NCI-H1930 (cell line): ENCODE measurements around the gene KDM4C.

Experiments used
- DNase-seq, 2 experiments: peaks; one replicate each; lab custom pipeline; 2025; lab: John Stamatoyannopoulos, UW

Gene KDM4C

GRCh38 chr9:7097785-7098752, 340.3 kb downstream of the KDM4C start:
- DNase-seq, result no peak

- DNase-seq, result no peak
Observed at GRCh38 chr9:7103367-7103766, 345.6 kb downstream of the KDM4C start.

GRCh38 chr9:7103771-7104170, 346.0 kb downstream of the KDM4C start:
- no peak for DNase-seq

GRCh38 chr9:7104625-7105024, 346.9 kb downstream of the KDM4C start:
- no peak for DNase-seq

GRCh38 chr9:7105095-7105494, 347.3 kb downstream of the KDM4C start:
- no peak for DNase-seq

- DNase-seq, result no peak
Observed at GRCh38 chr9:7108936-7109335, 351.2 kb downstream of the KDM4C start.

- DNase-seq, result no peak
Observed at GRCh38 chr9:7111413-7111812, 353.6 kb downstream of the KDM4C start.

- DNase-seq, result no peak
Observed at GRCh38 chr9:7115606-7116005, 357.8 kb downstream of the KDM4C start.

GRCh38 chr9:7117676-7118561, 360.1 kb downstream of the KDM4C start:
- DNase-seq, result no peak

GRCh38 chr9:7118633-7119032, 360.9 kb downstream of the KDM4C start:
- DNase-seq, result no peak

GRCh38 chr9:7119612-7120011, 361.8 kb downstream of the KDM4C start:
- DNase-seq, result no peak

- DNase-seq, result no peak
Observed at GRCh38 chr9:7121055-7121454, 363.3 kb downstream of the KDM4C start.

GRCh38 chr9:7121664-7122063, 363.9 kb downstream of the KDM4C start:
- DNase-seq, result no peak

GRCh38 chr9:7123743-7124142, 366.0 kb downstream of the KDM4C start:
- DNase-seq, result no peak

- DNase-seq, result no peak
Observed at GRCh38 chr9:7125231-7125630, 367.5 kb downstream of the KDM4C start.

- DNase-seq, result no peak
Observed at GRCh38 chr9:7129391-7129790, 371.6 kb downstream of the KDM4C start.

GRCh38 chr9:7130266-7130820, 372.6 kb downstream of the KDM4C start:
- DNase-seq, result no peak

- no peak for DNase-seq
Observed at GRCh38 chr9:7132605-7133004, 374.8 kb downstream of the KDM4C start.

GRCh38 chr9:7135735-7136134, 378.0 kb downstream of the KDM4C start:
- DNase-seq, result no peak

- no peak for DNase-seq
Observed at GRCh38 chr9:7137040-7137439, 379.3 kb downstream of the KDM4C start.

GRCh38 chr9:7137571-7137970, 379.8 kb downstream of the KDM4C start:
- DNase-seq, result no peak

- DNase-seq, result no peak
Observed at GRCh38 chr9:7139886-7140285, 382.1 kb downstream of the KDM4C start.

- no peak for DNase-seq
Observed at GRCh38 chr9:7140401-7140800, 382.6 kb downstream of the KDM4C start.
